IMR-90 (cell line): ENCODE data around the gene WIPF2. TPM values are rescaled to one million over a fixed set of nuclear protein-coding genes. Genes with fewer than 3 reads are reported as not detected.

Experiments
- ATAC-seq: fragments of 200-7000 bp; cut with Tn5 transposase; 2 replicates; pipeline ENCODE4 v1.9.1; 2020; ENCODE audit warnings: low read depth, mild to moderate bottlenecking, moderate library complexity
- BruUV-seq: library from RNA; stranded (reverse); fragments of 400-500 nt; replicated peaks from 2 replicates; lab custom pipeline; 2021; lab: Mats Ljungman, UMichigan
- CTCF ChIA-PET: fragments of 300-600 bp; formaldehyde crosslinking; extraction: SDS; loops from one replicate; lab custom pipeline; 2021; ENCODE audit warnings: antibody characterized with exemption; lab: Yijun Ruan, JAX
- POLR2A ChIA-PET: fragments of 300-600 bp; sonication (Branson Sonifier 250); formaldehyde crosslinking; loops from one replicate; lab custom pipeline; 2022; ENCODE audit warnings: antibody characterized with exemption; ENCODE audit not compliant: unreplicated experiment; lab: Charles Lee
- DNase-seq: peaks from one replicate; pipeline ENCODE4 v3.0.0; 2013
- H2AFZ ChIP-seq: replicated peaks from 2 replicates; pipeline ENCODE3; 2013; ENCODE audit warnings: low read length, mild to moderate bottlenecking; ENCODE audit not compliant: poor library complexity
- H2AK5ac ChIP-seq: 2 replicates; pipeline ENCODE4 v1.6.1; 2013; ENCODE audit warnings: low read depth, low read length, inconsistent platforms
- H2AK9ac ChIP-seq: replicated peaks from 2 replicates; pipeline ENCODE3; 2013; ENCODE audit warnings: mild to moderate bottlenecking, low read depth, low read length, moderate library complexity; ENCODE audit not compliant: poor library complexity
- H2BK120ac ChIP-seq: 2 replicates; pipeline ENCODE4 v1.6.1; 2013; ENCODE audit warnings: low read depth, low read length, inconsistent platforms
- H2BK15ac ChIP-seq: 3 replicates; pipeline ENCODE4 v1.6.1; 2013; ENCODE audit warnings: low read depth, low read length, inconsistent platforms
- H2BK20ac ChIP-seq: 2 replicates; pipeline ENCODE4 v1.6.1; 2013; ENCODE audit warnings: low read depth, mild to moderate bottlenecking, inconsistent platforms, low read length, moderate library complexity
- H2BK5ac ChIP-seq: 2 replicates; pipeline ENCODE4 v1.6.1; 2013; ENCODE audit warnings: mild to moderate bottlenecking, low read depth, low read length, inconsistent platforms; ENCODE audit not compliant: poor library complexity, severe bottlenecking
- H3K14ac ChIP-seq: replicated peaks from 2 replicates; pipeline ENCODE4 v1.6.1; 2013; ENCODE audit warnings: low read depth, low read length, inconsistent platforms
- H3K18ac ChIP-seq: 2 replicates; pipeline ENCODE4 v1.6.1; 2013; ENCODE audit warnings: low read depth, low read length, control low read depth
- H3K23ac ChIP-seq: 2 replicates; pipeline ENCODE4 v1.6.1; 2013; ENCODE audit warnings: low read depth, low read length, inconsistent platforms
- H3K27ac ChIP-seq: 2 replicates; pipeline ENCODE4 v1.5.1; 2013; ENCODE audit warnings: mild to moderate bottlenecking, control low read depth, low read length; ENCODE audit not compliant: insufficient read depth
- H3K27me3 ChIP-seq: 2 replicates; pipeline ENCODE4 v1.6.1; 2013; ENCODE audit warnings: low read length; ENCODE audit not compliant: control insufficient read depth, insufficient read depth
- H3K36me3 ChIP-seq: 2 replicates; pipeline ENCODE4 v1.6.1; 2013; ENCODE audit warnings: low read length, mixed read lengths; ENCODE audit not compliant: control insufficient read depth, insufficient read depth
- H3K4ac ChIP-seq: 2 replicates; pipeline ENCODE4 v1.6.1; 2013; ENCODE audit warnings: low read depth, low read length, inconsistent platforms
- H3K4me1 ChIP-seq: 2 replicates; pipeline ENCODE4 v1.6.1; 2013; ENCODE audit warnings: low read length, mixed read lengths; ENCODE audit not compliant: control insufficient read depth, insufficient read depth
- H3K4me2 ChIP-seq: 2 replicates; pipeline ENCODE4 v1.6.1; 2013; ENCODE audit warnings: low read depth, mild to moderate bottlenecking, control low read depth, low read length, moderate library complexity
- H3K4me3 ChIP-seq: 2 replicates; pipeline ENCODE4 v1.5.1; 2013; ENCODE audit warnings: low read depth, mild to moderate bottlenecking, control low read depth, low read length, moderate library complexity; ENCODE audit not compliant: insufficient read depth
- H3K56ac ChIP-seq: 2 replicates; pipeline ENCODE4 v1.6.1; 2013; ENCODE audit warnings: low read length, inconsistent platforms; ENCODE audit not compliant: insufficient read depth; ENCODE audit errors: extremely low read depth
- H3K79me1 ChIP-seq, 2 experiments: 2 replicates each; pipeline ENCODE4 v1.6.1; 2013; ENCODE audit warnings: low read length in 2 of 2, inconsistent platforms in 1 of 2, low read depth in 1 of 2
- H3K9ac ChIP-seq: 2 replicates; pipeline ENCODE4 v1.6.1; 2013; ENCODE audit warnings: low read depth, low read length, control low read depth
- H3K9me1 ChIP-seq: 2 replicates; pipeline ENCODE4 v1.6.1; 2013; ENCODE audit warnings: low read length, inconsistent platforms; ENCODE audit not compliant: insufficient read depth
- H3K9me3 ChIP-seq: 2 replicates; pipeline ENCODE4 v1.6.1; 2013; ENCODE audit warnings: low read length; ENCODE audit not compliant: control insufficient read depth, insufficient read depth
- H4K20me1 ChIP-seq: 2 replicates; pipeline ENCODE4 v1.6.1; 2013; ENCODE audit warnings: low read length, inconsistent platforms; ENCODE audit not compliant: insufficient read depth
- H4K5ac ChIP-seq: 2 replicates; pipeline ENCODE4 v1.6.1; 2013; ENCODE audit warnings: mild to moderate bottlenecking, low read depth, low read length, control low read depth
- H4K8ac ChIP-seq, 2 experiments: 2 replicates each; pipeline ENCODE4 v1.6.1; 2013; ENCODE audit warnings: low read depth in 2 of 2, low read length in 2 of 2, control low read depth in 1 of 2, inconsistent platforms in 1 of 2
- H4K91ac ChIP-seq: 2 replicates; pipeline ENCODE4 v1.6.1; 2013; ENCODE audit warnings: low read depth, low read length, inconsistent platforms; ENCODE audit not compliant: insufficient read depth
- CEBPB ChIP-seq: IDR thresholded peaks from 2 replicates; pipeline ENCODE4 v1.6.1; 2012; ENCODE audit warnings: low read depth, low read length, improper control_type of control experiment
- MAFK ChIP-seq: IDR thresholded peaks from 2 replicates; pipeline ENCODE4 v1.6.1; 2012; ENCODE audit warnings: low read depth, low read length, improper control_type of control experiment
- MXI1 ChIP-seq: IDR thresholded peaks from 2 replicates; pipeline ENCODE4 v1.6.1; 2012; ENCODE audit warnings: low read depth, mild to moderate bottlenecking, low read length, moderate library complexity, borderline replicate concordance
- NFE2L2 ChIP-seq: fragments of 150-350 bp; IDR thresholded peaks from 2 replicates; pipeline ENCODE4 v1.6.1; 2016; ENCODE audit warnings: low read depth, mild to moderate bottlenecking, low read length
- POLR2A ChIP-seq: IDR thresholded peaks from 2 replicates; pipeline ENCODE4 v1.6.1; 2012; ENCODE audit warnings: mild to moderate bottlenecking, low read depth, low read length
- RAD21 ChIP-seq: IDR thresholded peaks from 2 replicates; pipeline ENCODE4 v1.6.1; 2012; ENCODE audit warnings: low read length, improper control_type of control experiment
- RCOR1 ChIP-seq: IDR thresholded peaks from 2 replicates; pipeline ENCODE4 v1.6.1; 2012; ENCODE audit warnings: mild to moderate bottlenecking, low read length, improper control_type of control experiment; ENCODE audit not compliant: insufficient replicate concordance
- RFX5 ChIP-seq: IDR thresholded peaks from 2 replicates; pipeline ENCODE4 v1.8.0; 2012; ENCODE audit warnings: low read depth, mild to moderate bottlenecking, low read length, moderate library complexity
- WGBS, 2 experiments: methylation state at CpG; one replicate each; pipeline versions ENCODE4 v1.1.5 to v1.1.7; 2013; ENCODE audit warnings: missing lambda C conversion rate in 2 of 2; ENCODE audit not compliant: insufficient read length in 1 of 2; ENCODE audit errors: extremely low coverage in 2 of 2; 5-methylcytosine and 5-hydroxymethylcytosine counted together
- dilution Hi-C: fragments of 300-500 bp; cut with HindIII; formaldehyde crosslinking; loops from one replicate; pipeline ENCODE4 v1.14.3; 2018; ENCODE audit warnings: low sequenced_read_pairs; ENCODE audit not compliant: unreplicated experiment
- in situ Hi-C: fragments of 300-500 bp; cut with MboI; formaldehyde crosslinking; loops from 3 replicates; pipeline ENCODE4 v1.14.3; 2019; ENCODE audit warnings: low sequenced_read_pairs, inconsistent platforms, mixed read lengths
- intact Hi-C: fragments of 100-400 bp; cut with micrococcal nuclease; formaldehyde crosslinking; loops from 2 replicates; pipeline ENCODE4 v1.10.0; 2022
- polyA plus RNA-seq, 3 experiments: library from polyadenylated mRNA; depleted of rRNA; stranded (reverse); fragments of >200 nt; gene quantifications; 2 replicates each; pipeline ENCODE4 v1.2.3, GENCODE V29; 2012; ENCODE audit warnings: low replicate concordance in 1 of 3
- total RNA-seq: library from RNA; depleted of rRNA; stranded (reverse); fragments of >200 nt; gene quantifications from 2 replicates; pipeline ENCODE4 v1.2.3, GENCODE V29; 2012
- TF ChIP-seq, protein P1 (sequence below): conservative IDR thresholded peaks from 2 replicates; pipeline ENCODE4 v1.5.1; 2012; ENCODE audit warnings: mild to moderate bottlenecking, low read depth, low read length, improper control_type of control experiment
- TF ChIP-seq, protein P2 (sequence below): fragments of 150-350 bp; IDR thresholded peaks from 2 replicates; pipeline ENCODE4 v1.6.1; 2017; ENCODE audit warnings: mild to moderate bottlenecking, antibody characterized with exemption, low read length, low read depth

The WIPF2 gene
- total and polyA plus RNA-seq, 2 of the 4 experiments (the other 2 are of a cell fraction) = 2.0 to 8.9 TPM

DNA sequence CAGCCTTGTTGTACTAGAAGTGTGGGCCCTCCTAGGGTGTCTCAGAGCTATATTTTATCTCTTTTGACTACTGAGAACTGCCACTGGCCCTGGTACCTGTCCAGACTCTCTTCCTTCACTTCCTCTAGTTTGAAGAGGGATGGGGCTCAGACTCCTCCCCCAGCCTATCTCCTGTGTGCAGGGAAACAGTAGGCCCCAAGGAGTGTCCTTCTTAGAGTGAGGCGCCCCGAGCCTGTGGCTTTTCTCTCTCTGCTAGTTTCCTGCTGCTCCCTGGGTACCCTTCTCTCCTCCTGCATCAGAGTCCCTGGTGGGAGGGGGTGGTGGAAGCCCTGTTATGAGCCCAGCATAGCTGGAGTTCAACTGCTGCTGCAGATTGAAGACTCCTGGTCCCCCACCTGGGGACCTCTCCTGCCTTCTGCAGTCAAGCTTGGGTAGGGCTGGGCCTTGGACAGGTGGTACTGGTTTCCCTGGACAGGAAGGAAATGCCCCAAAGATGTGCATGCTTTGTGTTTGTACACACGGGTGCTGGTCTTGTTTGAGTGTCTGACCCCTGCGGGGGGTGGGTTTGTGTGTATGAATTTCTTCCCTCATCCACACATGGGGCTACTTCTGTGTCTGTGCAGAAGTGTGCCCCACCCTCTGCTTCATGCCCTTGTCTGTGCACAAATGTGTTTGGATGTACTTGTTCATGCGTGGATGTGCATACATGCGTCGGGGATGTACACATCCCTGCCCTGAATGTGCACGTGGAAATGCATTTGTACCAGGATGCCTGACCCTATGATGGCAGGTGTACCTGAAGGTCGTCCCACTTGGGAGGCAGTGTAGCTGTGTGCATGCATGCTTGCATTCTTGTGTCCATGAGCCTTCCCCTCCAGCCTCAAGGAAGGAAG, 96.8 kb downstream of the WIPF2 start:
- H3K18ac ChIP-seq = peak overlapping the region; percentile 77
- H3K23ac ChIP-seq = peak overlapping the region; percentile 81
- ChIA-PET POLR2A (no interaction called here), CTCF (interaction anchor here (1.6 to 1.9 kb wide), 3 partner anchors 8 to 99 kb away, joined by 3 to 9 read pairs (median 6); no protein-coding TSS in a partner anchor)
- dilution Hi-C loops (no loop called here), in situ Hi-C loops (no loop called here), intact Hi-C loops (no loop called here)
- peak overlapping the region; percentile 72; the same call in 1 of the 2 replicates for H4K5ac ChIP-seq
- peak overlapping the region; percentile 91 for H3K4ac ChIP-seq
- peak overlapping the region; percentile 15; the same call in 1 of the 2 replicates for H3K9ac ChIP-seq
- peak overlapping the region; percentile 43 for H3K27ac ChIP-seq
- peak overlapping the region; percentile 92 for H2BK120ac ChIP-seq
- WGBS, 2 experiments = 50% methylated on average over 4 of the region's 9 CpGs; no CpG with 5 or more reads in 1 of the 2 experiments
- DNase-seq = no peak
- H2BK15ac ChIP-seq = peak overlapping the region; percentile 63; the same call in 2 of the 3 replicates
- H2AK5ac ChIP-seq = peak overlapping the region; percentile 99
- peak overlapping the region; percentile 71 for H2AFZ ChIP-seq
- peak overlapping the region; percentile 69 to 74; a peak in 3 of 4 replicates for H4K8ac ChIP-seq
- H3K79me1 ChIP-seq = peaks cover 7 to 65% of the 10 kb centered on the region in 2 experiments; a peak in 3 of 4 replicates
- peaks cover 22% of the 10 kb centered on the region; the same call in 1 of the 2 replicates for H4K20me1 ChIP-seq
- no peak overlapping the region for H3K4me3 ChIP-seq
- peaks cover 69% of the 10 kb centered on the region for H3K4me1 ChIP-seq
- peak overlapping the region; percentile 40; the same call in 1 of the 2 replicates for H3K4me2 ChIP-seq
- no TSS peak for BruUV-seq
- peak overlapping the region; percentile 68 for H2BK5ac ChIP-seq
- peak overlapping the region; percentile 81 for H2BK20ac ChIP-seq
- H4K91ac ChIP-seq = peak overlapping the region; percentile 57
- H3K9me1 ChIP-seq = peaks cover 52% of the 10 kb centered on the region
- TF ChIP-seq CEBPB (no peak), NFE2L2 (no peak), RAD21 (no peak), RCOR1 (no peak), MXI1 (no peak), MAFK (no peak), POLR2A (no peak), RFX5 (no peak)
- TF ChIP-seq, protein P1, sequence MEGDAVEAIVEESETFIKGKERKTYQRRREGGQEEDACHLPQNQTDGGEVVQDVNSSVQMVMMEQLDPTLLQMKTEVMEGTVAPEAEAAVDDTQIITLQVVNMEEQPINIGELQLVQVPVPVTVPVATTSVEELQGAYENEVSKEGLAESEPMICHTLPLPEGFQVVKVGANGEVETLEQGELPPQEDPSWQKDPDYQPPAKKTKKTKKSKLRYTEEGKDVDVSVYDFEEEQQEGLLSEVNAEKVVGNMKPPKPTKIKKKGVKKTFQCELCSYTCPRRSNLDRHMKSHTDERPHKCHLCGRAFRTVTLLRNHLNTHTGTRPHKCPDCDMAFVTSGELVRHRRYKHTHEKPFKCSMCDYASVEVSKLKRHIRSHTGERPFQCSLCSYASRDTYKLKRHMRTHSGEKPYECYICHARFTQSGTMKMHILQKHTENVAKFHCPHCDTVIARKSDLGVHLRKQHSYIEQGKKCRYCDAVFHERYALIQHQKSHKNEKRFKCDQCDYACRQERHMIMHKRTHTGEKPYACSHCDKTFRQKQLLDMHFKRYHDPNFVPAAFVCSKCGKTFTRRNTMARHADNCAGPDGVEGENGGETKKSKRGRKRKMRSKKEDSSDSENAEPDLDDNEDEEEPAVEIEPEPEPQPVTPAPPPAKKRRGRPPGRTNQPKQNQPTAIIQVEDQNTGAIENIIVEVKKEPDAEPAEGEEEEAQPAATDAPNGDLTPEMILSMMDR = no peak
- TF ChIP-seq, protein P2, sequence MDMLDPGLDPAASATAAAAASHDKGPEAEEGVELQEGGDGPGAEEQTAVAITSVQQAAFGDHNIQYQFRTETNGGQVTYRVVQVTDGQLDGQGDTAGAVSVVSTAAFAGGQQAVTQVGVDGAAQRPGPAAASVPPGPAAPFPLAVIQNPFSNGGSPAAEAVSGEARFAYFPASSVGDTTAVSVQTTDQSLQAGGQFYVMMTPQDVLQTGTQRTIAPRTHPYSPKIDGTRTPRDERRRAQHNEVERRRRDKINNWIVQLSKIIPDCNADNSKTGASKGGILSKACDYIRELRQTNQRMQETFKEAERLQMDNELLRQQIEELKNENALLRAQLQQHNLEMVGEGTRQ = no peak
- no peak for ATAC-seq
- no peaks in the 10 kb centered on the region for H3K27me3 ChIP-seq
- H3K56ac ChIP-seq = peak overlapping the region; percentile 3; the same call in 1 of the 2 replicates
- no peaks in the 10 kb centered on the region for H3K36me3 ChIP-seq
- peak overlapping the region; percentile 61 for H3K14ac ChIP-seq
- peak overlapping the region; percentile 72 for H2AK9ac ChIP-seq
- no peaks in the 10 kb centered on the region for H3K9me3 ChIP-seq
